Activated CD8-positive, alpha-beta memory T cell treated with anti-CD3 and anti-CD28 coated beads, Interleukin-2, amount 50 U/mL, for 24 hours (primary cell): Measurements from ENCODE around the gene ATP6V1B1.
A peak's percentile ranks its signal among the peaks of the same experiment; 100 is the strongest.

Experiments used
- DNase-seq: peaks from one replicate; pipeline ENCODE4 v3.0.0-alpha.2; 2020; ENCODE audit errors: extremely low read depth

Gene ATP6V1B1

DNA sequence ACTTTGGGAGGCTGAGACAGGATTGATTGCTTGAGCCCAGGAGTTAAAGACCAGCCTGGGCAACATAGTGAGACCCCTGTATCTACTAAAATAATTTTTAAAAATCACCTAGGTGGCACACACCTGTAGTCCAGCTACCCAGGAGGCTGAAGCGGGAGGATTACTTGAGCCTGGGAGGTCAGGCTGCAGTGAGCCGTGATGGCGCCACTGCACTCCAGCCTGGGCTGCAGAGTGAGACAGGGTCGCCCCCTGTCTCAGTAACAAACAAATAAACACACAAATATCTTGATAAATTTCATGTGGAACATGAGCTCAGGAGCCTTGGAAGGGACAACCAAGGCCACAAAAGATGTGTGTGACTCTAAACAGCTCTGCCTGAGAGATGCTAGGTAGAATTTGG lies 31.0 kb downstream of the ATP6V1B1 start:
- no peak for DNase-seq

DNA sequence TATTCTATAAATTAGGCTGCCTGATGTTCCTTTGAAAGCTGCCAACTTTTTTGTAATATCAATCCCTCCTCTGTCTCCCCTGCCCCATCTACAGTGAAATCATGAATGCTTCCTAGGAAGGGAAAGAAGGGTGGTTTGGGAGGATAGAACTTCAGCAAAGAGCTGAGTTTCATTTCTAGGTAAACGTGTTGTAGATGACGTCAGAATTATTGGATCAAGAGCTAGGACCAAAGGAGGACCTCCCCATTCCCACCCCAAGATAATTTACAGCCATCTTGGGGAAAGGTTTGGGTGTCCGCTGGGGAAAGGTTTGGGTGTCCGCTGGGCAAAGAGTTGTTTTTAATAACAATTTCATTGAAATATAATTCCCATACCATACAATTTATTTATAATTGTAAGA lies 31.5 kb downstream of the ATP6V1B1 start:
- DNase-seq: no peak

DNA sequence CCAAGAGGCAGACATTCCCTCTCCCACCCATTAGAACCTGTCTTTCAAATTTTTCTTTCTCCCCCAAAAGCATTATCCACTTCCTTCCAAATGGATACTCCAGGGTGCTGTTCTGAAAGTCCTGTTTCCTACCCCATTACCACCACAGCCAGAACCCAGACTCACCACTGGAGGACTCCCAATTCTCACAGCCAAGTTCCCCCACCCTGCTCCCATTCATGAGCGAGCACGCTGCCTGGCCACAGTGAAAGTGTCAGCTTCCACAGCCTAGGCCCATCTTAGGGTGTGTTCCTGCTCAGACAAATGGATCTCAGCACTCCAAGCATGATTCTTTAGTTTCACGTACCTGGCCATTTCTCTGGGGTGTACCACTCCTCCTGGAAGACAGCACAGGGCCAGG lies 38.9 kb downstream of the ATP6V1B1 start:
- no peak for DNase-seq

DNA sequence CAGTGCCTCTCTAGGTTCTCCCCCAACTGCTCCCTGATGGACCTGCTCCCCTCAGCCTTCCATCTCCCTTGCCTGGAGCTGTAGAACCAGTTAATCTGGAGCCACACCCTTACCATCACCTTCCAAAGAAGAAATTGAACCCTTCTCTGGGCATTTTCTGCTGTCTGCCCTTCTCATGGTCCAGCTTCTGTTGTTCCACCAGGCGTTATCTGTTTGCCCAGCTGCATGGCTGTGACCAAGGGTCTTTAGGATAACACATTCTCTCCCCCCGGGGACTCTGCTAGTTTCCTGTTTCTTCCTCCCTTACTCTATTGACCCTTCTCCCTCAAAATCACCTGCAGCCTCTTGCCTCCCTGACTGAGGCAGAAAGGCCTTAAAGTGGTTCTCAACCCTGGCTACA lies 39.5 kb downstream of the ATP6V1B1 start:
- no peak for DNase-seq

DNA sequence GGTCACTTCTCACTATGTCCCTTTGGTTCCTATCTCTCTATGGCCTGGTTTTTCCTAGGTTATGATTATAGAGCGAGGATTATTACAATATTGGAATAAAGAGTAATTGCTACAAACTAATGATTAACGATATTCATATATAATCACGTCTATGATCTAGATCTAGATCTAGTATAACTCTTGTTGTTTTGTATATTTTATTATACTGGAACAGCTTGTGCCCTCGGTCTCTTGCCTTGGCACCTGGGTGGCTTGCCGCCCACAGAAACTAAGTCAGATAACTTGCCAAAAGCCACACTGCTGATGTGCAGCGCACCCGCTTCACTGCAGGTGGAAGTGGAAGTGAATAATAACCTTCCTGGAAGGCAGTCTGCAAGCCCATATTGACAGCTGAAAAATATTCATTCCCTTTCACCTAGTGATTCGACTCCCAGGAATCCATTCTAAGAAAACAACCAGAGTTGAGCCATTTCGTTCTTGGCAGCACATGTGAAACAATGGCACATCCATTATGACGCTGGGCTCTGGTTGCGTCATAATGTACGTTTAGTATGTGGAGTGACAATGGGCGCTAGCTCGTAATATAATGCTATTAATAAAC lies 42.0 kb downstream of the ATP6V1B1 start:
- no peak for DNase-seq

DNA sequence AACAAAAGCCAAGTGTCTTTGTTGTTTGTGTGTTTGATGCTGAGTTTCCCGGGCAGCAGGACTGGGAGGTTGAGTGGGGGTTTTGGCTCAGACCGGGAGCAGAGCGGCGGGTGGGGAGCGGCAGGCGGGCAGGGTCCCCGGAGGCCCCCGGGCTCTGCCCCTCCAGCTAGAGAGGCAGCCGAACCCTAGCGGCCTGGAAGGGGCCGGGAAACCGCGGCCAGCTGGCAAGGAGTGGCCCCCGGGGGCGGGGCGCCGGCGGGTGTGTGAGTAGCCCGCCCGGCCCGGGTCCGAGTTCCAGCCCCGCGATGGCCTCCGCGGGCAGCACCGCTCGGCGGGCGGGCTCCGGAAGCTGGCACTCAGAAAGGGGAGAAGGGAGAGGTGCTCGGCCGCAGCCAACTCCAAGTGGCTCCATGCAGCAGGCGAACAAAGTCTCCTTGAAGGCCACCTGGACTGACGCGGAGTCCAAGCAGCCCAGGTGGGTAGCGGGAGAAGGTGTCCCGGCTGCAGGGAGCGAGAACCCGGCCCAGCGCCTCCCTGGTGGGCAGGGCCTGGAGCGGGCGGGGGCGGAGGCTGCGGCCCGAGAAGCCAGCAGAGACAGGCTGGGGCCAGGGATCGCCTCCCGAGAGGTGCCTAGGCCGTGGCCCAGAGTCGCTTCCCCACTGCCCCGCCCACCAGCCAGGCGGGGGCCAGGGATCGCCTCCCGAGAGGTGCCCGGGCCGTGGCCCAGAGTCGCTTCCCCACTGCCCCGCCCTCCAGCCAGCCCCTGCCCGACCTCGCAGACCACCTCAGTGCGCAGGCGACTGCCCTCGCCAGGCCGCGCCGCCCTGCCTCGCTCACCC lies 42.9 kb downstream of the ATP6V1B1 start, which contains the start of gene ANKRD53:
TSS of gene ANKRD53 (plus strand) at position 290 of the 839 bp plus-strand sequence. CDS start at position 306, 16 bp downstream.
- no peak for DNase-seq

DNA sequence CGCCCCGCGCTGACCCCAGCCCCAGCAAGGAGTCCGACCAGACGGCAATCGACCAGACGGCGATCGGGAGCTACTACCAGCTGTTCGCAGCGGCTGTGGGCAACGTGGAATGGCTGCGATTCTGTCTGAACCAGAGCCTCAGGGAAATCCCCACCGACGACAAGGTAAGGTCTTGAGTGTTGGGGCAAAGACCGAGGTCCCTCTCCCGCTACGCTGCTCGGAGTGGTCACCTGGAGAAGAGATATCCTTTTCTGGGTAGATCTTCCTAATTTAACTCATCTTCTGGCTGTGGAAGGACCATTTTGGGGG lies 43.4 kb downstream of the ATP6V1B1 start:
- DNase-seq: no peak

DNA sequence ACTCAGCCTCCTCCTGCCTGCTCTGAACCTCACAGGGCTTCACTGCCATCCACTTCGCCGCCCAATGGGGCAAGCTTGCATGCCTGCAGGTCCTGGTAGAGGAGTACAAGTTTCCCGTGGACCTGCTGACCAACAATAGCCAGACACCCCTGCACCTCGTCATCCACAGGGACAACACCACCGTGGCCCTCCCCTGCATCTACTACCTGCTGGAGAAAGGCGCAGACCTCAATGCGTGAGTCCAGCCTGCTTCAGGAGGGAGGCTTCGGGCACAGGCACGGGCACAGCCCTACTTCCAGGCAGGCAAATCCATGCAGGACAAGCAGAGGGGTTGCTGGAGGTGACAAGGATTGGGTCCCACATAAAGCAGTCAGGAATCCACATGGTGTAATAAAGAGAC lies 43.9 kb downstream of the ATP6V1B1 start:
- no peak for DNase-seq

DNA sequence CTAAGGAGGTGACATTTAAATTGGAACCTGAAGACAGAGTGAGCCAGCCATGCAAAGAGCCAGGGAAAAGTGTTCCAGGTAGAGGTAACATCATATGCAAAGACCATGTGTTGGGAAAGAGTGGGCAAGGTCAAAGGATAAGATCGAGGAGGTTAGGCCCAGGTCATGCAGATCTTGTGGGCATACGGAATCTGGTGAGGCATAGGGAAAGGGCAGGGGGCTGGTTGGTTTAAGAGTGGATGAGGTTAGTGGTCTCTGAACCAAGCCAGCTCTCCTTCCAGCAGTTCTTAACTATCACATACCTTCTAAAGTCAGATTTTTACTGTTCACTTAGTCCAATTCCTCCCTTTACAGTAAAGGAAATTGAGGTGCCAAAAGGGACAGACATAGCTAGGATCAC lies 45.7 kb downstream of the ATP6V1B1 start:
- DNase-seq: no peak

DNA sequence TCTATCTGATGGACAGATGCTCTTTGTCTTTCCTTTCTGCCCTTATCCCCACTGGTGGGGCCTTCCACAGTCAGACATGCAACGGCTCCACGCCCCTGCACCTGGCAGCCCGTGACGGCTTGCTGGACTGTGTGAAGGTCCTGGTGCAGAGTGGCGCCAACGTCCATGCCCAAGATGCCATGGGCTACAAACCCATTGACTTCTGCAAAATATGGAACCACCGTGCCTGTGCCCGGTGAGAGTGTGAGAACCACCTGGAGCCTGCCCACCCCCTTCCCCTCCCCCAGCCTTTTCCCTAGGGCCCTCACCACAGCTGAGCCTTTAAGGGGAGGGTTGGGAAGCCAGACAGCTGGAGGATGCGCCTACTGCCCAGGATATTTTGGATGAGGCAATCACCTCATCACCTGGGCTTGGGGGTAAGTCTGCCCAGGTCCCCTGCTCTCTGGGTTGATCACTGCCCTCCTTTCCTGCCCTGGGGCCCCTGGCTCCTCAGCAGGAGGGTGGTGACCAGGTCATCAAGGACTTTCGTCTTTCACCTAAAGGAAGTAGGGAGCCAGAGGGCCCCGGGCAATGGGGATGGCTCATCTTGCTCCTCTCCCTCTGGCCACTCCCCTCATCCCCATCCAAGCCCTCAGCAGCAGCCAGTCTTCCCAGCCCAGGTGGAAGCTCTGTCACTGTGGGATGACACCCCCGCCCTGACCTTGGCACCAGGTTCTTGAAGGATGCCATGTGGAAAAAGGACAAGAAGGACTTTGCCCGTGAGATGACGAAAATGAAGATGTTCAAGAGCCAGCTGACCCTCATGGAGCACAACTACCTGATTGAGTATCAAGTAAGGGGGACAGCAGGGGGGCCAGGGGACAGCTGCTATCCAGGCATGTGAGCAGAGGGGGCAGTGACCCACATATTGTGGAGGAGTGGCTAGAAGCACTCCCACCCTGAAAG lies 46.4 kb downstream of the ATP6V1B1 start:
- DNase-seq: no peak

DNA sequence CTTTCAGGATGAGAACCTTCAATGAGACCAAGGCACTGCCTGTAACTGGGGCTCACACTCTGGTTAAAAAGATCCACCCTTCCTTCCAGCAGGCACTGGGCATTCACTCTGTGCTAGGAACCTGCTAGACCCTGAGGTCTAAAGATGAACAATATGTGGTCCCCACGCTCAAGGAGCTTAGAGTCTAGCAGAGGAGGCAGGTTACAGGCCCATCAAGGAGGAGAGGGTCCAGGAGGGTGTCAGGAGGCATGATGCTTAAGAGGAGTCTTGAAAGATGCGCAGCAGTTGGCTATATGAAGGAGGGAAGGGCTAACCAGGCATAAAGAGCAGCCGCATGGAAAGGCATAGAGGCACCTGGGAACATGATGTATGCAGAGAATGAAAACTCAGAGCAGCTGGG lies 47.3 kb downstream of the ATP6V1B1 start:
- no peak for DNase-seq

DNA sequence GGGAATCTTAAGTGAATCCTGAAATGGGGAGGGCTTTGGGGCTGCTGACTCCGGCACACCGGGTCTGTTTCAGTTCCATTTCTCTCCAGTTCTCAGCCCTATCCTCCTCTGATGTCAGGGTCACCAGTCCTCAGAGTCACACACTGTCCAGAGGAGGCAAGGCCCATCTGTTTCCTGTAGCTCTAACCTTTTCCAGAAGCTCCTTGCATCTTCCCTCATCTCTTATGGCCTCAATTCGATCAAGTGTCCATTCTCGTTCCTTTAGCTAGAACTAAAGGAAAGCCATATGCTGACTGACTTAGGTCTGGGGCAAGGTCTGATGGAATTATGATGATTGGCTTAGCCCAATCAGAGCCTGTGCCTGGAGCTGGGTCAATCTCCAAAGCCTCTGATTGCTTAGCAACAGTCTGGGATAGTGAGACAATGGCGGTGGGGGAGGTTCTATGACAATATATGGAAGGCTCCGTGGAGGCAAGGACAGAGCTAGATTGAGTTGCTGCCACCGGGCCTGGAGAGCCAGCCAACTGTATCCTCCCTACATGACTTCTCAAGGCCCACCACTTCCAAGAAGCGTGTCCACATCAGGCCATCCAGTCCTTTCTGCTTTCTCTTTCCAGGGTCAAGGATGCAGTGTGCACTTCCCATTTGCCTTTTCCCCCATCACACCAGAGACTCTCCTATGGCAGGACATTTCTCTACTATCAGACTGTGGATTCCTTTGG lies 48.0 kb downstream of the ATP6V1B1 start:
- no peak for DNase-seq

DNA sequence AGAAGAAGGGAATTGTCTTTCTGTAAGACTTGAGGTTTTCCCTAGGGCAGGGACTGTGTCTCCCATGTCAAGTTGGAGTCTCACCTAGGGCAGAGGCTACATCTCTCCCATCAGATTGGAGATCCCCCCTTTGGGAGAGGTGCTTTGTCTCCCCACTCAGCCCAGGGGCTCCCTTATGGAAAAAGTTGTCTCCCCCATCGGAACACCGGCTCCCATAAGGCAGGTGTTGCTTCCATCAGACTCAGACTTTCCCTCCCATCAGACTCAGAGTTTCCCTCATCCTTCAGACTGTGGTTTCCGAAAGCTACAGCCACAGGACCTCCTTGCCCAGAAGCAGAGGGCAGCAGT lies 48.5 kb downstream of the ATP6V1B1 start:
- no peak for DNase-seq

DNA sequence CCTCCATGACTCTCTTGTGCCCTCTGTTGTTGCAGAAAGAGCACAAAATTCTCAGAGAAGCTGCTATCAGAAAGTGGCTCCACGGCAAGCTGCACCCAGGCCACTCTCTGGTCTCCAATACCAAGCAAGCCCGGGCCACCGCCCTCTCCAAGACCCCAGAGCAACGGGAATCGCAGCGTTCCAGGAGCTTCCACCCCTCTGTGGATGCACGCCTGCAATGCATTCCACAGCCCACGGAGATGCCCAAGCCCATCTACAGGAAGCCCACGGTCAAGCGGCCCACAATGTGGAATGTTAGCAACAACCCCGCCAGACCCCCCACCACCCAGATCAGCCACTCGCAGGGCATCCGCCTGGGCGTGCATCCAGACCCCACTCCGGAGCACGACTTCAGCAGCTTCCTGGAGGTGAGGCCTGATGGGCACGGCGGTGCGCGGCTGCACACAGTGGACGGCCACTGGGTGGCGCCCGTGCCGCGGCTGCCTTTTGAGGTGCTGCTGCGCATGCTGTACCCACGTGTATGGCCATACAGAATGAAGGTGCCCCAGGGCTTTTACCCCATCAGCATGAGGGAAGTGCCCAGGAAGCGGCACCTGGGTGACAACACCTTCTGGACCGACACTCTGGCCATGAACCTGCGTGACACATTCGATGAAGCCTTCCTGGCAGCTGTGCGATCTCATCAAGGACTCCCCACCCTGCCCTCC lies 49.0 kb downstream of the ATP6V1B1 start:
- peak; percentile 60 for DNase-seq

DNA sequence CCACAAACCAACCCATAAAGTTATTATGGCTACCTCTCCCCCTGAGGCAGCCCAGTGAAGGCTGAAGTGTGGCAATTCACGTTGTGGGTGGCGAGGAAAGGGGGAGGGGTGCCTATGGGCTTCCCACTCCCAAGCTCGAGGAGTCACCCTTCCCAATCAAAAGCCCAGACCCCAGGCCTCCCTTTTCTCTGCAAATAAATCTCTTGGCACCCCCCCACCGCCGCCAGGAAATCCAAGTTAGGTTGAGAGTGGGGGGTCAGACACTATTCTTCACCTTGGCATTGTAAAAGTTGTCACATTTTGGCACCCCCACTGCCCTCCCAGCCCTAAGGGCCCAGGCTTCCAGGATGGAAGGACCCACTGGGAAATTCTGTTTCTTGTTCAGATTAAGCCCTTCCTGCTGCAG lies 49.6 kb downstream of the ATP6V1B1 start:
- DNase-seq: no peak

DNA sequence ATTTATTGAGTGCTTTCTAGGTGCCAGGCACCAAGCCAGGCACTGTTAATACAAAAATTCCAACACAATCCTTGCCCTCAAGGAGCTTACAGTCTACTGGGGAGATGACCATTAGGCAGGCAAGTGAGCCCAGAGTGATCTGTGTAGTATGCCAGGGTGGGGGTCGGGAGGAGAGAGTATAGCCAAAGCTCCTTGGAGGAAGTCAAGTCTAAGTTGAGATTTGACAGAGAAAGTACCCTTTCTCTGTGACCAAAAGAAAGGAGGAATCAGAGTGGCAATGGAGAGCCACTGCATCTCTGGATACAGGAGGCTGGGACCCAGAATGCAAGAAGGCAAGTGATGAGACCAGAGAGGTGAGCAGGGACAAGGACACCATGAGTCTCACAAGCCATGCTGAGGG lies 50.3 kb downstream of the ATP6V1B1 start:
- DNase-seq: no peak

DNA sequence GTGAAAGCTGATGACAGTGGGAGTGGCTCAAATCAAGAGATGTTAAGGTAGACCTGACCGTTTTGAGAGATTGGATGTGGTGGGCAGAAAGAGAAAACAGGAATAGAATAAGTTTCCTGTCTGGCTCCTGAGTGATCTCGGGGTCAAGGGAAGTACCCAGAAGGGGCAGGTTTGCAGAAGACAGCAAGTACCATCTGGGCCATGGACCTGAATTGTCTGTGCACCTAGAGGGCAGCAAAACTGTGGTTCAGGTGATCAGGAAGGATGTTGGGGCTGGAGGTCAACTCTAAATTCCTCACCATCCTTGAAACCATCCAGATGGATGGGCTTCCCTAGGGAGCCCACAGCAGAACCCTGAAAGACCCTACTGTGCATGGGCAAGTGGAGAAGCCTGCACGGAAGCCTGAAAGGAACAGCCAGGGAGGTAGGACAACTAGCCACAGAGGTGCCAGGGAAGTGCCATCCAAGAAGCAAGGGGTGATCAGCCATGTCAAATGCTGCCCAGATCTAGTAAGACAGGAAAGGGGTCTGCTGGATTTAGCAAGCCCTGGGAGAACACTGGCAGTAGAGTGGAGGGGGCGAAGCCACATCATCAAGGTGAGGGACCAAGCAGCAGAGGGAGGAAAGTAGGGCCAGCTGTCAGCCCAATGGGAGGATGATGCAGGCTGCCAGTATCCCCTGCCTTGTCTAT lies 50.9 kb downstream of the ATP6V1B1 start:
- no peak for DNase-seq

DNA sequence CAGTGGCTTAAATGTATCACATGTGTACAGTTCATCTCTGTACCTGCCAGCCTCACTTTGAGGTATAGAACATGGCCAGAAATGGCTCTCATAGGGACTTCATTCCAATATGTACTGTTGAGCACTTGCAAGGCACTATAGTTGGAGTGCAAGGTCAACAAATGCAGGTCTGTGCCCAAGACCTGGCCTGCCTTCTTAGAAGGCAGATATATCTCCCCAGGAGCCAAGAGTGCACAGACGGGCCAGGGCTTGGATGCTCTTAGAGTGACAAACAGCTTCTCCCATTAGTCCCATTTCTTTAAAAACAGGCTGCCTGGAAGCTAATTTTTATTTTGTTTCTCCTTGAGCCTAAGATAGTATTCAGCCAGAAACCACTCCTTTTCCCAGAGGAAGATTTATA lies 51.7 kb downstream of the ATP6V1B1 start:
- no peak for DNase-seq

DNA sequence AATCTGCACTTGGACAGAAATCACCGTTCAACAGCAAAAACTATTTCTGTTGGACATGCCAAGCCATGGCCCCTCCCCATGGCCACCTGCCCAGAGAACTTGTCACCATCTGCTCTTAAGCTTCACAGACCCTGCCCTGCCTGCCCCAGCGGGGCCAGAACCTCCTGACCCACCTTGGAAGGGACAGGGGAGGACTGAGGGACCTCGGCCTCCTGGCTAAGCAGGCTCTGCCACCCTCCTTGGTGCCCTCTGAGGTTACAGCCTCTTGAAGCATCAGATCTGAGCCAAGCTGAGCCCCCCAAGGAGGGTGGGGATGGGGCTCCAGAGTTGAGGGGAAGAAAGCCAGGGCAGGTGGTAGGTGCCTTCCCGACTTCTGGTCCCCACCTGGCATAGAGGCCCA lies 52.5 kb downstream of the ATP6V1B1 start:
- no peak for DNase-seq

DNA sequence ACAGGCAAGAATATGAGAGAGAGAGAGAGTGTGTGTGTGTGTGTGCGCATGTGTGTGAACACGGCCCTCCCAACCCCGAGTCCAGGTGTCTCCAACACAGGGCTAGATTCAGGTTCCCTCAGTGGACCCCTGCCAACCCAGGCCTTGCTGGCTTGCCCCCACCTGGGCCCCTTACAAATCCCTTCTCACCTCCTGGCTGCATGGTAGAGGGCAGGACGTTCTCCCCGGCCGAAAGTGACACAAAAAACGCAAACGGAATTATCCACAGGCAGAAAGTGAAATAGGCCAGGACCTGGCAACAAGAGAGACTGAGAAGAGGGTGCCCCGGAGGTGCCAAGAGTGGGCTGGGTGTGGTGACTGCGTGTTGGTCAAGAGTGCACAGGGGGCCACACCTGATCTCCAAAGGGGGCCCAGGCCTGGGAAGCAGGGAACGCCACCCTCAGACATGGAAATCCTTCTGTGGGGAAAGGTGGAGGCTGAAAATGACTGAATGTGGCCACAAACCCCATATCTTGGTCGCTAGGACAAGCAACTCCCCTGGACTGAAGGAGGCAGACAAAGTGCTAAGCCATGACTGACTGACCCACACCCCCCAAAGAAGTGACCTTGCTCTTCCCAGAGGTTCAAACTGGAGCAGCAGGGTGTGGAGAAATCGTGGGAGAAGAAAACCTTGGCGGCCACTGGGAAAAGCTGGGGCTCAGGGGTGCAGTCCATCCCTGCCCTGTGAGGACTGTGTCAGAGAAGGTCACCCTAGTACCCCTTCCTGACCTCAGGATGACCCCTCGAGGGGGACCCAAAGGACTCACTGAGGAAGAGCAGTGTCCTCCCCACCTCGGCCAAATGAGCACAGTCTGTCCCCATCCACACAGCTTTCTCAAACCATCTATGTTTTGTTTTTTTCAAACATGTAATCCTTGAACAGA lies 53.3 kb downstream of the ATP6V1B1 start:
- no peak for DNase-seq
